Measurements from ENCODE around the gene CYTH2. TPM values are rescaled to one million over a fixed set of nuclear protein-coding genes. Genes with fewer than 3 reads are reported as not detected.
A peak's percentile ranks its signal among the peaks of the same experiment; 100 is the strongest.

Gene CYTH2
- polyA plus RNA-seq, 1 of the 3 experiments (the other 2 are of a cell fraction) = 69.5 TPM

DNA sequence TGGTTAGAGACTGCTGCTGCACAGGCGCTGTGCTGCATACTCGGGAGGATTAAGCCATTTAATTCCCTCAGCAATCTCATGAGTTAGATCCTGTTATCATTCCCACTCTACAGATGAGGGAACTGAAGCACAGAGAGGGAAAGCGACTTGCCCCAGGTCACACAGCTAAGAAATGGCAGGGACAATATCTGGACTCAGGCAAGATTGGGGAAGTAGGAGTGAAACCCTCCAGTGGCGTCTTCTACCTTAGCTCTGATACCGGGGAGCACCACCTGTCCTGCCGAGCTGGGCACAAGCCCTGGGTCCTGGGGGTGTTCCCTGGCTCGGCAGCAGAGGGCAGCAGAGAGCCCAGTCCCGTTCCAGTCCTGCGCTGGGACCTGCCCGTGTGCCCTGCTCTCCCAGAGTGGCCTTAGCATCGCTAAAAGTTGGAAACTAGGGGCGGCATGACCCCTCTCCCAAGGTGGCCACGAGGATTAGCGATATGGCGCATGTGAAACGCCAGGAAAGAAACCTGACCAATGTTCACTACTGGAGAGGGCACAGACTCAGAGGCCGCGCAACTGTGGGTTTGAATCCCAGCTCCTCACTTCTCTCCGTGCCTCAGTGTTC, 20.5 kb downstream of the CYTH2 start:
- peak; percentile 88 for DNase-seq
- Histone ChIP-seq H3K27me3 (ENCODE audit: insufficient read depth) (no peaks in the 10 kb centered on the region), H3K9ac (no peak overlapping the region), H3K4me1 (ENCODE audit: control insufficient read depth in 1 of 2, insufficient read depth in 2 of 2, low read depth in 1 of 2, low read length in 1 of 2) (peaks cover 10 to 22% of the 10 kb centered on the region in 2 experiments; a peak in 3 of 4 replicates), H3K36me3 (replicated peaks in 1 of 2; ENCODE audit: control insufficient read depth in 1 of 2, insufficient read depth in 2 of 2, low read length in 1 of 2) (no peaks in the 10 kb centered on the region), H2AFZ (ENCODE audit: low read depth) (no peak overlapping the region), H3K9me2 (no peaks in the 10 kb centered on the region), H3K79me2 (ENCODE audit: insufficient read depth) (peaks cover 7% of the 10 kb centered on the region; the same call in 1 of the 2 replicates), H3K4me2 (no peak overlapping the region), H4K20me1 (ENCODE audit: insufficient read depth) (no peaks in the 10 kb centered on the region), H3K4me3 (ENCODE audit: low read depth in 2 of 2, low read length in 1 of 2) (no peak overlapping the region), H3K27ac (ENCODE audit: low read depth in 2 of 2, low read length in 1 of 2) (no peak overlapping the region), H3F3A (replicated peaks; ENCODE audit: insufficient read depth) (peaks cover 25% of the 10 kb centered on the region), H3K9me3 (no peaks in the 10 kb centered on the region)
- CTCF ChIA-PET = interaction anchor here (0.5 to 15.9 kb wide), 46 partner anchors 9 to 244 kb away, joined by 3 to 230 read pairs (median 4); partner anchors contain the start of genes GRIN2D, GRWD1 and KDELR1
- POLR2A ChIA-PET = interaction anchor here (1.8 kb wide), 1 partner anchor 10 kb away, joined by 6 read pairs; no protein-coding TSS in a partner anchor
- WGBS (ENCODE audit: low lambda C conversion rate) = 34% methylated on average over 18 of the region's 19 CpGs
- no peak for TF ChIP-seq POLR2AphosphoS5 (IDR thresholded peaks at IDR 0.05; ENCODE audit: low read depth, low read length)
- TF ChIP-seq, protein P1, sequence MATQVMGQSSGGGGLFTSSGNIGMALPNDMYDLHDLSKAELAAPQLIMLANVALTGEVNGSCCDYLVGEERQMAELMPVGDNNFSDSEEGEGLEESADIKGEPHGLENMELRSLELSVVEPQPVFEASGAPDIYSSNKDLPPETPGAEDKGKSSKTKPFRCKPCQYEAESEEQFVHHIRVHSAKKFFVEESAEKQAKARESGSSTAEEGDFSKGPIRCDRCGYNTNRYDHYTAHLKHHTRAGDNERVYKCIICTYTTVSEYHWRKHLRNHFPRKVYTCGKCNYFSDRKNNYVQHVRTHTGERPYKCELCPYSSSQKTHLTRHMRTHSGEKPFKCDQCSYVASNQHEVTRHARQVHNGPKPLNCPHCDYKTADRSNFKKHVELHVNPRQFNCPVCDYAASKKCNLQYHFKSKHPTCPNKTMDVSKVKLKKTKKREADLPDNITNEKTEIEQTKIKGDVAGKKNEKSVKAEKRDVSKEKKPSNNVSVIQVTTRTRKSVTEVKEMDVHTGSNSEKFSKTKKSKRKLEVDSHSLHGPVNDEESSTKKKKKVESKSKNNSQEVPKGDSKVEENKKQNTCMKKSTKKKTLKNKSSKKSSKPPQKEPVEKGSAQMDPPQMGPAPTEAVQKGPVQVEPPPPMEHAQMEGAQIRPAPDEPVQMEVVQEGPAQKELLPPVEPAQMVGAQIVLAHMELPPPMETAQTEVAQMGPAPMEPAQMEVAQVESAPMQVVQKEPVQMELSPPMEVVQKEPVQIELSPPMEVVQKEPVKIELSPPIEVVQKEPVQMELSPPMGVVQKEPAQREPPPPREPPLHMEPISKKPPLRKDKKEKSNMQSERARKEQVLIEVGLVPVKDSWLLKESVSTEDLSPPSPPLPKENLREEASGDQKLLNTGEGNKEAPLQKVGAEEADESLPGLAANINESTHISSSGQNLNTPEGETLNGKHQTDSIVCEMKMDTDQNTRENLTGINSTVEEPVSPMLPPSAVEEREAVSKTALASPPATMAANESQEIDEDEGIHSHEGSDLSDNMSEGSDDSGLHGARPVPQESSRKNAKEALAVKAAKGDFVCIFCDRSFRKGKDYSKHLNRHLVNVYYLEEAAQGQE (IDR thresholded peaks at IDR 0.05; ENCODE audit: low read depth, low read length) = no peak
- peak; percentile 20 for TF ChIP-seq CHD2 (IDR thresholded peaks at IDR 0.05; ENCODE audit: low read length, partially characterized antibody)
- no peak for TF ChIP-seq FOSL2 (IDR thresholded peaks at IDR 0.05; ENCODE audit: borderline replicate concordance, low read depth)
- TF ChIP-seq RCOR1 (IDR thresholded peaks at IDR 0.05; ENCODE audit: low read length) = peak; percentile 63; the same call in 1 of the 2 replicates
- TF ChIP-seq MXI1 (IDR thresholded peaks at IDR 0.05; ENCODE audit: low read depth, low read length) = no peak
- TF ChIP-seq TEAD4 (IDR thresholded peaks at IDR 0.05; ENCODE audit: borderline replicate concordance, insufficient read depth) = no peak
- no peak for TF ChIP-seq ZBTB33 (IDR thresholded peaks at IDR 0.05; ENCODE audit: borderline replicate concordance, low read depth)
- peak; percentile 87 for TF ChIP-seq CTCF (IDR thresholded peaks at IDR 0.05)
- TF ChIP-seq NFIC (IDR thresholded peaks at IDR 0.05; ENCODE audit: borderline replicate concordance) = no peak
- TF ChIP-seq EZH2phosphoT487 (IDR thresholded peaks at IDR 0.05; ENCODE audit: borderline replicate concordance, low read depth) = no peak
- TF ChIP-seq SIN3A (IDR thresholded peaks at IDR 0.05; ENCODE audit: borderline replicate concordance, low read depth, low read length) = no peak
- no peak for TF ChIP-seq MAX (IDR thresholded peaks at IDR 0.05; ENCODE audit: low read depth)
- no peak for TF ChIP-seq RXRA (IDR thresholded peaks at IDR 0.05; ENCODE audit: borderline replicate concordance, low read depth)
- TF ChIP-seq ELF1 (IDR thresholded peaks at IDR 0.05) = no peak
- TF ChIP-seq USF2 (IDR thresholded peaks at IDR 0.05; ENCODE audit: borderline replicate concordance, low read depth, low read length) = no peak
- TF ChIP-seq FOXJ3 (CRISPR knock-in tag; IDR thresholded peaks at IDR 0.05) = no peak
- no peak for TF ChIP-seq TAF1 (IDR thresholded peaks at IDR 0.05; ENCODE audit: borderline replicate concordance, low read depth, low read length)
- TF ChIP-seq SMC3 (IDR thresholded peaks at IDR 0.05; ENCODE audit: low read depth, low read length) = peak; percentile 80
- TF ChIP-seq RAD21 (IDR thresholded peaks at IDR 0.05; ENCODE audit: low read length) = peak; percentile 68
- TF ChIP-seq YY1 (IDR thresholded peaks at IDR 0.05; ENCODE audit: low read depth) = no peak
- peak; percentile 12; the same call in 1 of the 2 replicates for TF ChIP-seq NRF1 (IDR thresholded peaks at IDR 0.05; ENCODE audit: low read depth, low read length)
- TF ChIP-seq FOXM1 (IDR thresholded peaks at IDR 0.05; ENCODE audit: low read depth) = no peak
- no peak for TF ChIP-seq TCF12 (IDR thresholded peaks at IDR 0.05)
- TF ChIP-seq MEF2A (IDR thresholded peaks at IDR 0.05; ENCODE audit: borderline replicate concordance, low read depth) = no peak
- TF ChIP-seq GABPA (IDR thresholded peaks at IDR 0.05; ENCODE audit: low read depth) = no peak
- no peak for TF ChIP-seq JUND (IDR thresholded peaks at IDR 0.05)

Measured in SK-N-SH (cell line).